ENCODE measurements around the gene LHPP. TPM values are rescaled to one million over a fixed set of nuclear protein-coding genes. Genes with fewer than 3 reads are reported as not detected.
A peak's percentile ranks its signal among the peaks of the same experiment; 100 is the strongest.

LHPP gene
- total RNA-seq, 1 donor = 12.5 TPM

GRCh38 chr10:124453960-124454610, 7.5 kb upstream of the LHPP start:
- DNase-seq (ENCODE audit: low read depth) = no peak
- TF ChIP-seq CTCF (IDR thresholded peaks at IDR 0.05; ENCODE audit: insufficient read depth, low read depth, low read length) = no peak
- H3K4me3 ChIP-seq (ENCODE audit: low read depth, low read length) = no peak overlapping the region

GRCh38 chr10:124455441-124455840, 6.2 kb upstream of the LHPP start:
- no peak for TF ChIP-seq CTCF (IDR thresholded peaks at IDR 0.05; ENCODE audit: insufficient read depth, low read depth, low read length)
- no peak for DNase-seq (ENCODE audit: low read depth)
- no peak overlapping the region for H3K4me3 ChIP-seq (ENCODE audit: low read depth, low read length)

- no peak for TF ChIP-seq CTCF (IDR thresholded peaks at IDR 0.05; ENCODE audit: insufficient read depth, low read depth, low read length)
- H3K4me3 ChIP-seq (ENCODE audit: low read depth, low read length) = no peak overlapping the region
- no peak for DNase-seq (ENCODE audit: low read depth)
Observed at GRCh38 chr10:124458473-124458872, 3.1 kb upstream of the LHPP start.

GRCh38 chr10:124458889-124459288, 2.7 kb upstream of the LHPP start:
- H3K4me3 ChIP-seq (ENCODE audit: low read depth, low read length) = no peak overlapping the region
- DNase-seq (ENCODE audit: low read depth) = no peak
- TF ChIP-seq CTCF (IDR thresholded peaks at IDR 0.05; ENCODE audit: insufficient read depth, low read depth, low read length) = no peak

GRCh38 chr10:124459395-124459794, 2.2 kb upstream of the LHPP start:
- no peak overlapping the region for H3K4me3 ChIP-seq (ENCODE audit: low read depth, low read length)
- DNase-seq (ENCODE audit: low read depth) = no peak
- TF ChIP-seq CTCF (IDR thresholded peaks at IDR 0.05; ENCODE audit: insufficient read depth, low read depth, low read length) = no peak

- no peak overlapping the region for H3K4me3 ChIP-seq (ENCODE audit: low read depth, low read length)
- TF ChIP-seq CTCF (IDR thresholded peaks at IDR 0.05; ENCODE audit: insufficient read depth, low read depth, low read length) = no peak
- DNase-seq (ENCODE audit: low read depth) = no peak
Observed at GRCh38 chr10:124460144-124460543, 1.5 kb upstream of the LHPP start.

- peak overlapping the region; percentile 83 for H3K4me3 ChIP-seq (ENCODE audit: low read depth, low read length)
- TF ChIP-seq CTCF (IDR thresholded peaks at IDR 0.05; ENCODE audit: insufficient read depth, low read depth, low read length) = no peak
- no peak for DNase-seq (ENCODE audit: low read depth)
Observed at GRCh38 chr10:124462348-124462695, 699 bp downstream of the LHPP start.

Data from fibroblast of villous mesenchyme (primary cell).